Fibroblast of lung (primary cell): ENCODE results near the gene MUC21. TPM values are rescaled to one million over a fixed set of nuclear protein-coding genes. Genes with fewer than 3 reads are reported as not detected.
"Not testable (repeated sequence)": the region's sequence is repeated elsewhere in the genome, so short reads cannot be mapped to it uniquely, and the experiment has no call there.

ENCODE experiments used
- DNase-seq, 2 donors: peaks; one replicate each; pipeline versions ENCODE4 v3.0.0 to v3.0.0-alpha.2; 2010; ENCODE audit warnings: low read depth in 2 of 2
- H2AFZ ChIP-seq: 2 replicates; pipeline ENCODE4 v1.5.1; 2012; ENCODE audit warnings: low read length, control low read depth, inconsistent platforms
- H3K27ac ChIP-seq: 2 replicates; pipeline ENCODE4 v1.5.1; 2011; ENCODE audit warnings: low read length, control low read depth; ENCODE audit not compliant: insufficient read depth
- H3K27me3 ChIP-seq: 2 replicates; pipeline ENCODE4 v1.5.1; 2011; ENCODE audit warnings: mild to moderate bottlenecking, low read length; ENCODE audit not compliant: control insufficient read depth, insufficient read depth
- H3K36me3 ChIP-seq: 2 replicates; pipeline ENCODE4 v1.5.1; 2011; ENCODE audit warnings: low read length; ENCODE audit not compliant: control insufficient read depth, insufficient read depth
- H3K4me1 ChIP-seq: 2 replicates; pipeline ENCODE4 v1.5.1; 2011; ENCODE audit warnings: low read length; ENCODE audit not compliant: control insufficient read depth, insufficient read depth; ENCODE audit errors: extremely low read depth
- H3K4me2 ChIP-seq: 2 replicates; pipeline ENCODE4 v1.5.1; 2011; ENCODE audit warnings: low read length, control low read depth; ENCODE audit not compliant: insufficient read depth; ENCODE audit errors: extremely low read depth
- H3K4me3 ChIP-seq, 4 experiments: fragments of 200-600 bp in 1 of 4; sonication (generic) in 1 of 4; replicated peaks in 1 of 4; 2 replicates each; pipeline ENCODE4 v1.5.1; 2011 to 2016; ENCODE audit warnings: low read length in 4 of 4, low read depth in 3 of 4, mild to moderate bottlenecking in 3 of 4, control low read depth in 2 of 4, inconsistent platforms in 1 of 4, mixed read lengths in 1 of 4; ENCODE audit not compliant: insufficient read depth in 1 of 4; ENCODE audit errors: control extremely low read depth in 1 of 4
- H3K79me2 ChIP-seq: 2 replicates; pipeline ENCODE4 v1.5.1; 2012; ENCODE audit warnings: mild to moderate bottlenecking, low read length, inconsistent platforms; ENCODE audit not compliant: control insufficient read depth, insufficient read depth
- H3K9ac ChIP-seq: 2 replicates; pipeline ENCODE4 v1.5.1; 2011; ENCODE audit warnings: mild to moderate bottlenecking, low read length, control low read depth; ENCODE audit not compliant: insufficient read depth
- H3K9me3 ChIP-seq: 2 replicates; pipeline ENCODE4 v1.5.1; 2012; ENCODE audit warnings: low read depth, low read length; ENCODE audit not compliant: control insufficient read depth, insufficient read depth
- H4K20me1 ChIP-seq: 2 replicates; pipeline ENCODE4 v1.5.1; 2011; ENCODE audit warnings: low read length; ENCODE audit not compliant: control insufficient read depth, insufficient read depth; ENCODE audit errors: extremely low read depth
- EZH2 ChIP-seq: IDR thresholded peaks from 2 replicates; pipeline ENCODE4 v1.5.1; 2012; ENCODE audit warnings: low read length, control low read depth, mild to moderate bottlenecking; ENCODE audit errors: missing control alignments
- polyA plus RNA-seq, 2 donors: library from polyadenylated mRNA; depleted of rRNA in 1 of 2; stranded (reverse) in 1 of 2; unstranded in 1 of 2; fragments of >200 nt; gene quantifications; 2 replicates each; pipeline ENCODE4 v1.2.1, GENCODE V29; 2011 to 2012; ENCODE audit warnings: missing spikeins in 1 of 2
- total RNA-seq: library from RNA; depleted of rRNA; stranded (reverse); fragments of >200 nt; gene quantifications from 2 replicates; pipeline ENCODE4 v1.2.1, GENCODE V29; 2014
- TF ChIP-seq, protein P1 (sequence below), 2 donors: IDR thresholded peaks in 1 of 2; conservative IDR thresholded peaks in 1 of 2; 1 replicate in 1 of 2; 2 replicates in 1 of 2; pipeline ENCODE4 v1.5.1; 2011 to 2012; ENCODE audit warnings: low read length in 2 of 2, control low read depth in 1 of 2, inconsistent platforms in 1 of 2, low read depth in 1 of 2, mild to moderate bottlenecking in 1 of 2

The MUC21 gene
- total and polyA plus RNA-seq, 2 donors (not counting 1 experiment from before 2014, with no cell fraction given), result not detected

DNA sequence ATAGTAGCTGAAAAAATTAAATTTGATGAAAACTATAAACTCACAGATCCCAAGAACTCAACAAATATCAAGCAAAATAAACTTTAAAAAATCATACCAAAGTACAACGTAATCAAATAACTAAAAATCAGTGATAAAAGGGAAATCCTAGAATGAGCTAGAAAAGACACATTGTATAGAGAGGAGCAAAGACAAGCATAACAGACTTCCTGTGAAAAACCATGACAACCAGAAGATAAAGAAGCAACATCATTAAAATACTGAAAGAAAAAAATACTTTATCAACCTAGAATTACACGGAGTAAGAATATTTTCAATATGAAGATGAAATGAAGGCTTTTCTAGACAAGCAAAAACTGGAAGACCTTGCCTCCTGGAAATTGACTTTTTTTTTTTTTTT, 36.5 kb downstream of the MUC21 start:
- H2AFZ ChIP-seq, result no peak overlapping the region
- TF ChIP-seq, protein P1, sequence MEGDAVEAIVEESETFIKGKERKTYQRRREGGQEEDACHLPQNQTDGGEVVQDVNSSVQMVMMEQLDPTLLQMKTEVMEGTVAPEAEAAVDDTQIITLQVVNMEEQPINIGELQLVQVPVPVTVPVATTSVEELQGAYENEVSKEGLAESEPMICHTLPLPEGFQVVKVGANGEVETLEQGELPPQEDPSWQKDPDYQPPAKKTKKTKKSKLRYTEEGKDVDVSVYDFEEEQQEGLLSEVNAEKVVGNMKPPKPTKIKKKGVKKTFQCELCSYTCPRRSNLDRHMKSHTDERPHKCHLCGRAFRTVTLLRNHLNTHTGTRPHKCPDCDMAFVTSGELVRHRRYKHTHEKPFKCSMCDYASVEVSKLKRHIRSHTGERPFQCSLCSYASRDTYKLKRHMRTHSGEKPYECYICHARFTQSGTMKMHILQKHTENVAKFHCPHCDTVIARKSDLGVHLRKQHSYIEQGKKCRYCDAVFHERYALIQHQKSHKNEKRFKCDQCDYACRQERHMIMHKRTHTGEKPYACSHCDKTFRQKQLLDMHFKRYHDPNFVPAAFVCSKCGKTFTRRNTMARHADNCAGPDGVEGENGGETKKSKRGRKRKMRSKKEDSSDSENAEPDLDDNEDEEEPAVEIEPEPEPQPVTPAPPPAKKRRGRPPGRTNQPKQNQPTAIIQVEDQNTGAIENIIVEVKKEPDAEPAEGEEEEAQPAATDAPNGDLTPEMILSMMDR (conservative IDR thresholded peaks at IDR 0.05 in 1 of 2, IDR thresholded peaks at IDR 0.05 in 1 of 2; ENCODE audit: low read depth in 1 of 2, low read length in 2 of 2), result no peak
- TF ChIP-seq EZH2, result no peak
- H3K4me3 ChIP-seq, result no peak overlapping the region
- H3K4me2 ChIP-seq, result no peak overlapping the region
- no peaks in the 10 kb centered on the region for H3K79me2 ChIP-seq
- no peaks in the 10 kb centered on the region for H3K27me3 ChIP-seq
- no peaks in the 10 kb centered on the region for H3K36me3 ChIP-seq
- H3K4me1 ChIP-seq, result no peaks in the 10 kb centered on the region
- H3K9ac ChIP-seq, result no peak overlapping the region
- H3K9me3 ChIP-seq, result no peaks in the 10 kb centered on the region
- no peaks in the 10 kb centered on the region for H4K20me1 ChIP-seq
- H3K27ac ChIP-seq, result no peak overlapping the region
- no peak for DNase-seq

GRCh38 chr6:31020631-31021255, 37.2 kb downstream of the MUC21 start:
- H2AFZ ChIP-seq, H3K27ac ChIP-seq, H3K9ac ChIP-seq, H4K20me1 ChIP-seq, DNase-seq, H3K9me3 ChIP-seq, H3K4me3 ChIP-seq, H3K4me2 ChIP-seq, H3K4me1 ChIP-seq, H3K36me3 ChIP-seq, H3K27me3 ChIP-seq, H3K79me2 ChIP-seq: not testable (repeated sequence)

DNA sequence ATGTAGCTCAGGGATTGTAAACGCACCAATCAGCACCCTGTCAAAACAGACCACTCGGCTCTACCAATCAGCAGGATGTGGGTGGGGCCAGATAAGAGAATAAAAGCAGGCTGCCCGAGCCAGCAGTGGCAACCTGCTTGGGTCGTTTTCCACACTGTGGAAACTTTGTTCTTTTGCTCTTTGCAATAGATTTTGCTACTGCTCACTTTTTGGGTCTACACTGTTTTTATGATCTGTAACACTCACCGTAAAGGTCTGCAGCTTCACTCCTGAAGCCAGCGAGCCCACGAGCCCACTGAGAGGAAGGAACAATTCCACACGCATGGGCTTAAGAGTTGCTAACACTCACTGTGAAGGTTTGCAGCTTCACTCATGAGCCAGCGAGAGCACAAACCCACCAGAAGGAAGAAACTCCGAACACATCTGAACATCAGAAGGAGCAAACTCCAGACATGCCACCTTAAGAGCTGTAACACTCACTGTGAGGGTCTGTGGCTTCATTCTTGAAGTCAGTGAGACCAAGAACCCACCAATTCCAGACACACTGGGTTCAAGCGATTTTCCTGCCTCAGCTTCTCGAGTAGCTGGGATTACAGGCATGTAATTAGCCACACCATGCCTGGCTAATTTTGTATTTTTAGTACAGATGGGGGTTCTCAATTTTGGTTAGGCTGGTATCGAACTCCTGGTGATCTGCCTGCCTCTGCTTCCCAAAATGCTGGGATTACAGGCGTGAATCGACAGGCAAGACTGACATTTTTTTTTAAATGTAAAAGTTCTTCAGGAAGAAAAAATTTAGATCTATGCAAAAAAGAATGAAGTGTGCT, 38.4 kb downstream of the MUC21 start:
- not testable (repeated sequence) for DNase-seq

GRCh38 chr6:31025595-31025994, 42.1 kb downstream of the MUC21 start:
- no peak overlapping the region for H3K27ac ChIP-seq
- no peaks in the 10 kb centered on the region for H3K27me3 ChIP-seq
- no peak for TF ChIP-seq EZH2
- TF ChIP-seq, protein P1 (conservative IDR thresholded peaks at IDR 0.05 in 1 of 2, IDR thresholded peaks at IDR 0.05 in 1 of 2; ENCODE audit: low read depth in 1 of 2, low read length in 2 of 2), result no peak
- DNase-seq, result no peak
- H3K9me3 ChIP-seq, result no peaks in the 10 kb centered on the region
- H3K9ac ChIP-seq, result no peak overlapping the region
- H3K4me2 ChIP-seq, result no peak overlapping the region
- no peaks in the 10 kb centered on the region for H3K79me2 ChIP-seq
- no peak overlapping the region for H2AFZ ChIP-seq
- no peaks in the 10 kb centered on the region for H3K36me3 ChIP-seq
- no peak overlapping the region for H3K4me3 ChIP-seq
- H3K4me1 ChIP-seq, result no peaks in the 10 kb centered on the region
- no peaks in the 10 kb centered on the region for H4K20me1 ChIP-seq

More for the DNA sequence above, 38.4 kb downstream of the MUC21 start:
- H3K9me3 ChIP-seq, H3K27me3 ChIP-seq, H3K4me1 ChIP-seq, H3K79me2 ChIP-seq, H2AFZ ChIP-seq, H3K36me3 ChIP-seq, H3K27ac ChIP-seq, H3K9ac ChIP-seq, H3K4me3 ChIP-seq, H3K4me2 ChIP-seq, H4K20me1 ChIP-seq: not testable (repeated sequence)
